Erythroblast (primary cell): Measurements from ENCODE around the gene SFMBT2.

ENCODE experiments used
- GATA1 ChIP-seq: IDR thresholded peaks from 2 replicates; pipeline ENCODE4 v1.6.1; 2011; ENCODE audit warnings: low read depth, mild to moderate bottlenecking, control low read depth, low read length, moderate library complexity
- POLR2A ChIP-seq: IDR thresholded peaks from 2 replicates; pipeline ENCODE4 v1.6.1; 2011; ENCODE audit warnings: mild to moderate bottlenecking, low read length

DNA sequence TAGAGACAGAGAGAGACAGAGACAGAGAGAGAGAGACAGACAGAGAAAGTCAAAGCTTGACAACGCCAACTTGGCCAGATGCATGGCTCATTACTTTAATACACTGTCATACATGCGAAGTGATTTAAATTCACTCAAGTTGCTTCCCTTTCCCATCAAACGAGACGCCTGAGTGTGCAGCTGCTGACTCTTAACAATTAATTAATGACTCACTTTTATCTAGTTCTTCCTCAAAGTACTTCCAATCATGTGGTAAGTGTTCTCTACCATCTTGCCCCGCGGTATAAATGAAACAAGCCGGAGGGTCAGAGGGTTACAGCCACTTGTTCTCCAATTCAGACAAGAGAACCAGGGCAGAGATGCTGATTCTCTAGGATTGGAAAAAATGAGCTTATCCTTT, 90.8 kb downstream of the SFMBT2 start:
- TF ChIP-seq POLR2A (no peak), GATA1 (no peak)
